MM.1S (cell line): ENCODE results near the gene SUPT4H1.

ENCODE experiments used
- EZH2 ChIP-seq: fragments of 300-600 bp; sonication (generic); optimal IDR thresholded peaks from 2 replicates; pipeline ENCODE3; 2017; ENCODE audit warnings: low read depth, mild to moderate bottlenecking, antibody characterized with exemption, low read length, mixed read lengths
- TF ChIP-seq, protein P1 (sequence below): fragments of 300-600 bp; sonication (generic); IDR thresholded peaks from 2 replicates; pipeline ENCODE4 v1.5.1; 2016; ENCODE audit warnings: antibody characterized with exemption, low read length, mixed read lengths

DNA sequence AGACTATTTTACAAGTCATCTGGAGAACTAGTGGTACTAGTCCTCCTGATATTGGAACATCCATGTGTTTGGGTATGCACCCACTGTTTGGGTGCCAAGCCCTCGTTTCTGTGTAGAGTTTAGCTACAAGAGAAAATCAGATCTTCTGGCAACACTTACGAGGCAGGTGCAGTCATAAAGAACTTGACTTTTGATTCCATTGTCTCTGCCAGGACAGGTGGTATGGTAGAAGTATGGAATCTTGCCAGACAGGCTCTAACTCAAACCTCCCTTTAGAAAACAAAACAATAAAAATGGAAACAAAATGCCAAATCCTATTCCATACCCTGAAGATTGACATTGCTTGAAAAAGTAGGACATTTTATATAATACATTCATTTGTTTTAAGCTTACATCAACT, 49.3 kb upstream of the SUPT4H1 start:
- TF ChIP-seq, protein P1, sequence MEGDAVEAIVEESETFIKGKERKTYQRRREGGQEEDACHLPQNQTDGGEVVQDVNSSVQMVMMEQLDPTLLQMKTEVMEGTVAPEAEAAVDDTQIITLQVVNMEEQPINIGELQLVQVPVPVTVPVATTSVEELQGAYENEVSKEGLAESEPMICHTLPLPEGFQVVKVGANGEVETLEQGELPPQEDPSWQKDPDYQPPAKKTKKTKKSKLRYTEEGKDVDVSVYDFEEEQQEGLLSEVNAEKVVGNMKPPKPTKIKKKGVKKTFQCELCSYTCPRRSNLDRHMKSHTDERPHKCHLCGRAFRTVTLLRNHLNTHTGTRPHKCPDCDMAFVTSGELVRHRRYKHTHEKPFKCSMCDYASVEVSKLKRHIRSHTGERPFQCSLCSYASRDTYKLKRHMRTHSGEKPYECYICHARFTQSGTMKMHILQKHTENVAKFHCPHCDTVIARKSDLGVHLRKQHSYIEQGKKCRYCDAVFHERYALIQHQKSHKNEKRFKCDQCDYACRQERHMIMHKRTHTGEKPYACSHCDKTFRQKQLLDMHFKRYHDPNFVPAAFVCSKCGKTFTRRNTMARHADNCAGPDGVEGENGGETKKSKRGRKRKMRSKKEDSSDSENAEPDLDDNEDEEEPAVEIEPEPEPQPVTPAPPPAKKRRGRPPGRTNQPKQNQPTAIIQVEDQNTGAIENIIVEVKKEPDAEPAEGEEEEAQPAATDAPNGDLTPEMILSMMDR, result no peak
- no peak for TF ChIP-seq EZH2
